ENCODE results near the gene KLHL18. TPM values are rescaled to one million over a fixed set of nuclear protein-coding genes. Genes with fewer than 3 reads are reported as not detected.

The KLHL18 gene
- total and polyA plus RNA-seq, 4 donors: 3.5 to 12.6 (median 10.3) TPM

- no peaks in the 10 kb centered on the region for H3K36me3 ChIP-seq (ENCODE audit: control insufficient read depth in 4 of 4, insufficient read depth in 3 of 4, low read depth in 1 of 4, low read length in 3 of 4)
- TF ChIP-seq JUND (IDR thresholded peaks at IDR 0.05): no peak
- no peak for TF ChIP-seq HNF4A (conservative IDR thresholded peaks at IDR 0.05)
- TF ChIP-seq RXRA (IDR thresholded peaks at IDR 0.05): no peak
- TF ChIP-seq EGR1 (IDR thresholded peaks at IDR 0.05; ENCODE audit: low read depth in 2 of 2): no peak
- TF ChIP-seq ATF3 (IDR thresholded peaks at IDR 0.05): no peak
- no peak for TF ChIP-seq ZBTB33 (IDR thresholded peaks at IDR 0.05)
- TF ChIP-seq FOXA1 (IDR thresholded peaks at IDR 0.05): no peak
- DNase-seq (ENCODE audit: low spot score): no peak
- no peaks in the 10 kb centered on the region for H3K27me3 ChIP-seq (ENCODE audit: control insufficient read depth in 4 of 4, insufficient read depth in 4 of 4, low read length in 3 of 4)
- no peak overlapping the region for H3K9ac ChIP-seq (ENCODE audit: low read depth in 1 of 2, low read length in 2 of 2)
- no peaks in the 10 kb centered on the region for H3K4me1 ChIP-seq (ENCODE audit: control insufficient read depth in 4 of 4, insufficient read depth in 4 of 4, low read length in 3 of 4)
- WGBS: 93% methylated on average over 4 of the region's 4 CpGs
- H3K27ac ChIP-seq (ENCODE audit: low read depth in 1 of 2, low read length in 2 of 2): no peak overlapping the region
- H3K9me3 ChIP-seq (ENCODE audit: control insufficient read depth in 4 of 4, low read length in 3 of 4): no peaks in the 10 kb centered on the region
- H3K4me3 ChIP-seq (ENCODE audit: low read depth in 1 of 3, low read length in 3 of 3): no peak overlapping the region
Observed at GRCh38 chr3:47270526-47270925, 12.2 kb upstream of the KLHL18 start.

GRCh38 chr3:47273564-47273963, 9.2 kb upstream of the KLHL18 start:
- Histone ChIP-seq H3K9ac (ENCODE audit: low read depth in 1 of 2, low read length in 2 of 2) (no peak overlapping the region), H3K27me3 (ENCODE audit: control insufficient read depth in 4 of 4, insufficient read depth in 4 of 4, low read length in 3 of 4) (no peaks in the 10 kb centered on the region), H3K36me3 (ENCODE audit: control insufficient read depth in 4 of 4, insufficient read depth in 3 of 4, low read depth in 1 of 4, low read length in 3 of 4) (no peaks in the 10 kb centered on the region), H3K4me1 (ENCODE audit: control insufficient read depth in 4 of 4, insufficient read depth in 4 of 4, low read length in 3 of 4) (no peaks in the 10 kb centered on the region), H3K9me3 (ENCODE audit: control insufficient read depth in 4 of 4, low read length in 3 of 4) (no peaks in the 10 kb centered on the region), H3K27ac (ENCODE audit: low read depth in 1 of 2, low read length in 2 of 2) (no peak overlapping the region), H3K4me3 (ENCODE audit: low read depth in 1 of 3, low read length in 3 of 3) (no peak overlapping the region)
- TF ChIP-seq RAD21 (IDR thresholded peaks at IDR 0.05): no peak
- WGBS: 91% methylated on average over 5 of the region's 5 CpGs
- DNase-seq (ENCODE audit: low spot score): no peak

GRCh38 chr3:47274652-47275051, 8.1 kb upstream of the KLHL18 start:
- no peaks in the 10 kb centered on the region for H3K36me3 ChIP-seq (ENCODE audit: control insufficient read depth in 4 of 4, insufficient read depth in 3 of 4, low read depth in 1 of 4, low read length in 3 of 4)
- H3K27ac ChIP-seq (ENCODE audit: low read depth in 1 of 2, low read length in 2 of 2): no peak overlapping the region
- no peak overlapping the region for H3K4me3 ChIP-seq (ENCODE audit: low read depth in 1 of 3, low read length in 3 of 3)
- H3K4me1 ChIP-seq (ENCODE audit: control insufficient read depth in 4 of 4, insufficient read depth in 4 of 4, low read length in 3 of 4): no peaks in the 10 kb centered on the region
- no peaks in the 10 kb centered on the region for H3K27me3 ChIP-seq (ENCODE audit: control insufficient read depth in 4 of 4, insufficient read depth in 4 of 4, low read length in 3 of 4)
- H3K9me3 ChIP-seq (ENCODE audit: control insufficient read depth in 4 of 4, low read length in 3 of 4): no peaks in the 10 kb centered on the region
- WGBS: 95% methylated on average over 2 of the region's 2 CpGs
- H3K9ac ChIP-seq (ENCODE audit: low read depth in 1 of 2, low read length in 2 of 2): no peak overlapping the region
- DNase-seq (ENCODE audit: low spot score): no peak
- TF ChIP-seq TAF1 (conservative IDR thresholded peaks at IDR 0.05): no peak
- TF ChIP-seq MAX (IDR thresholded peaks at IDR 0.05): no peak
- no peak for TF ChIP-seq HNF4G (IDR thresholded peaks at IDR 0.05)
- no peak for TF ChIP-seq RAD21 (IDR thresholded peaks at IDR 0.05)
- no peak for TF ChIP-seq FOXA1 (IDR thresholded peaks at IDR 0.05)
- TF ChIP-seq GABPA (IDR thresholded peaks at IDR 0.05 in 1 of 2, conservative IDR thresholded peaks at IDR 0.05 in 1 of 2): no peak

- Histone ChIP-seq H3K4me3 (ENCODE audit: low read depth in 1 of 3, low read length in 3 of 3) (no peak overlapping the region), H3K9me3 (ENCODE audit: control insufficient read depth in 4 of 4, low read length in 3 of 4) (no peaks in the 10 kb centered on the region), H3K4me1 (ENCODE audit: control insufficient read depth in 4 of 4, insufficient read depth in 4 of 4, low read length in 3 of 4) (peaks cover 0 to 3% (median under 1%) of the 10 kb centered on the region in 4 donors), H3K27ac (ENCODE audit: low read depth in 1 of 2, low read length in 2 of 2) (no peak overlapping the region), H3K9ac (ENCODE audit: low read depth in 1 of 2, low read length in 2 of 2) (no peak overlapping the region), H3K27me3 (ENCODE audit: control insufficient read depth in 4 of 4, insufficient read depth in 4 of 4, low read length in 3 of 4) (no peaks in the 10 kb centered on the region), H3K36me3 (ENCODE audit: control insufficient read depth in 4 of 4, insufficient read depth in 3 of 4, low read depth in 1 of 4, low read length in 3 of 4) (no peaks in the 10 kb centered on the region)
- 92% methylated on average over 4 of the region's 4 CpGs for WGBS
- DNase-seq (ENCODE audit: low spot score): no peak
- TF ChIP-seq TAF1 (conservative IDR thresholded peaks at IDR 0.05): no peak
- TF ChIP-seq JUND (IDR thresholded peaks at IDR 0.05): no peak
- no peak for TF ChIP-seq FOXA2 (IDR thresholded peaks at IDR 0.05)
- TF ChIP-seq RAD21 (IDR thresholded peaks at IDR 0.05): no peak
- no peak for TF ChIP-seq MAX (IDR thresholded peaks at IDR 0.05)
- no peak for TF ChIP-seq HNF4A (conservative IDR thresholded peaks at IDR 0.05)
- no peak for TF ChIP-seq HNF4G (IDR thresholded peaks at IDR 0.05)
- no peak for TF ChIP-seq NR2F2 (IDR thresholded peaks at IDR 0.05)
- TF ChIP-seq CTCF (IDR thresholded peaks at IDR 0.05; ENCODE audit: low read depth, low read length, missing input control): no peak
- TF ChIP-seq SP1 (IDR thresholded peaks at IDR 0.05): no peak
- no peak for TF ChIP-seq EGR1 (IDR thresholded peaks at IDR 0.05; ENCODE audit: low read depth in 2 of 2)
Observed at GRCh38 chr3:47276558-47276957, 6.2 kb upstream of the KLHL18 start.

Measured in liver (tissue), 9 donors.